Chondrocyte (in vitro differentiated cells): ENCODE results near the gene PAX6. TPM values are rescaled to one million over a fixed set of nuclear protein-coding genes. Genes with fewer than 3 reads are reported as not detected.
A peak's percentile ranks its signal among the peaks of the same experiment; 100 is the strongest.

Source experiments
- DNase-seq: peaks from one replicate; pipeline ENCODE4 v3.0.0; 2021; ENCODE audit warnings: mixed read lengths, low spot score
- H3K27ac Mint-ChIP-seq: one replicate; pipeline ENCODE4 v1.8.0; 2021; ENCODE audit warnings: mild to moderate bottlenecking, moderate library complexity, mixed read lengths; ENCODE audit not compliant: unreplicated experiment
- H3K27me3 Mint-ChIP-seq: 2 replicates; pipeline ENCODE4 v1.8.0; 2021; ENCODE audit warnings: low read depth, mixed read lengths
- H3K36me3 Mint-ChIP-seq: 2 replicates; pipeline ENCODE4 v1.8.0; 2021; ENCODE audit warnings: low read depth, mixed read lengths
- H3K4me1 Mint-ChIP-seq: 2 replicates; pipeline ENCODE4 v1.8.0; 2021; ENCODE audit warnings: low read depth, mild to moderate bottlenecking, mixed read lengths
- H3K4me3 Mint-ChIP-seq: one replicate; pipeline ENCODE4 v1.8.0; 2021; ENCODE audit warnings: mild to moderate bottlenecking, moderate library complexity, mixed read lengths; ENCODE audit not compliant: unreplicated experiment
- H3K9me3 Mint-ChIP-seq: 2 replicates; pipeline ENCODE4 v1.8.0; 2021; ENCODE audit warnings: low read depth, mixed read lengths
- CTCF ChIP-seq: fragments of 200-600 bp; sonication (generic); IDR thresholded peaks from 2 replicates; pipeline ENCODE4 v1.5.0; 2021; ENCODE audit warnings: antibody characterized with exemption, mild to moderate bottlenecking, moderate library complexity
- total RNA-seq: library from RNA; stranded (reverse); gene quantifications from 3 replicates; pipeline ENCODE4 v1.2.1, GENCODE V29; 2021

PAX6 gene
- total RNA-seq, 1 donor from 2014 or later = not detected

- no peak for DNase-seq
- no peak overlapping the region for H3K27ac Mint-ChIP-seq
- peaks cover 77% of the 10 kb centered on the region for H3K27me3 Mint-ChIP-seq
- H3K4me3 Mint-ChIP-seq = no peak overlapping the region
- peaks cover 32% of the 10 kb centered on the region for H3K4me1 Mint-ChIP-seq
- peaks cover 4% of the 10 kb centered on the region for H3K36me3 Mint-ChIP-seq
- no peak for TF ChIP-seq CTCF
- H3K9me3 Mint-ChIP-seq = no peaks in the 10 kb centered on the region
Measured at GRCh38 chr11:31801298-31801702, 9.8 kb downstream of the PAX6 start.

GRCh38 chr11:31800398-31801265 is 10.5 kb downstream of the PAX6 start:
- no peak overlapping the region for H3K27ac Mint-ChIP-seq
- H3K27me3 Mint-ChIP-seq = peaks cover 82% of the 10 kb centered on the region

GRCh38 chr11:31799435-31800397 is 11.4 kb downstream of the PAX6 start:
- H3K36me3 Mint-ChIP-seq = peaks cover 4% of the 10 kb centered on the region
- TF ChIP-seq CTCF = no peak
- no peaks in the 10 kb centered on the region for H3K9me3 Mint-ChIP-seq
- H3K4me1 Mint-ChIP-seq = peaks cover 30% of the 10 kb centered on the region
- peaks cover 79% of the 10 kb centered on the region for H3K27me3 Mint-ChIP-seq
- peak overlapping the region; percentile 42 for H3K4me3 Mint-ChIP-seq
- H3K27ac Mint-ChIP-seq = no peak overlapping the region
- no peak for DNase-seq

More at GRCh38 chr11:31800398-31801265, 10.5 kb downstream of the PAX6 start:
- no peak for TF ChIP-seq CTCF
- Mint-ChIP-seq H3K4me1 (peaks cover 32% of the 10 kb centered on the region), H3K36me3 (peaks cover 4% of the 10 kb centered on the region), H3K4me3 (no peak overlapping the region), H3K9me3 (no peaks in the 10 kb centered on the region)
- DNase-seq = no peak

GRCh38 chr11:31798554-31799434 is 12.3 kb downstream of the PAX6 start:
- no peaks in the 10 kb centered on the region for H3K9me3 Mint-ChIP-seq
- H3K4me3 Mint-ChIP-seq = peak overlapping the region; percentile 28
- no peak overlapping the region for H3K27ac Mint-ChIP-seq
- peaks cover 4% of the 10 kb centered on the region for H3K36me3 Mint-ChIP-seq
- no peak for DNase-seq
- peaks cover 22% of the 10 kb centered on the region for H3K4me1 Mint-ChIP-seq
- H3K27me3 Mint-ChIP-seq = peaks cover 76% of the 10 kb centered on the region
- peak; percentile 68 for TF ChIP-seq CTCF
